SK-N-SH (cell line): ENCODE results near the gene TGFBR3.

Source experiments
- CTCF ChIP-seq: fragments of 200-600 bp; sonication (generic); IDR thresholded peaks from 2 replicates; pipeline ENCODE4 v1.6.1; 2017; ENCODE audit warnings: antibody characterized with exemption, mild to moderate bottlenecking, moderate library complexity
- EP300 ChIP-seq, 2 experiments: IDR thresholded peaks; 2 replicates each; pipeline versions ENCODE4 v1.4.0 to v1.6.1; 2012; ENCODE audit warnings: borderline replicate concordance in 1 of 2, low read depth in 1 of 2, low read length in 1 of 2
- FOXM1 ChIP-seq: IDR thresholded peaks from 2 replicates; pipeline ENCODE4 v1.4.0; 2012; ENCODE audit warnings: low read depth, mild to moderate bottlenecking
- MAX ChIP-seq: IDR thresholded peaks from 2 replicates; pipeline ENCODE4 v1.4.0; 2012; ENCODE audit warnings: low read depth
- REST ChIP-seq: IDR thresholded peaks from 2 replicates; pipeline ENCODE4 v1.6.1; 2012; ENCODE audit warnings: mild to moderate bottlenecking, low read depth, low read length, moderate library complexity
- SIN3A ChIP-seq: IDR thresholded peaks from 2 replicates; pipeline ENCODE4 v1.6.1; 2012; ENCODE audit warnings: low read depth, mild to moderate bottlenecking, low read length, moderate library complexity, borderline replicate concordance
- TCF12 ChIP-seq: IDR thresholded peaks from 2 replicates; pipeline ENCODE4 v1.4.0; 2012
- USF2 ChIP-seq: fragments of 150-350 bp; IDR thresholded peaks from 2 replicates; pipeline ENCODE4 v1.6.1; 2017; ENCODE audit warnings: antibody characterized with exemption, low read length, low read depth, borderline replicate concordance

- TF ChIP-seq REST: no peak
- TF ChIP-seq CTCF: no peak
- no peak for TF ChIP-seq FOXM1
- no peak for TF ChIP-seq SIN3A
- no peak for TF ChIP-seq USF2
- TF ChIP-seq MAX: no peak
- no peak for TF ChIP-seq EP300 (IDR thresholded peaks at IDR 0.05; ENCODE audit: borderline replicate concordance in 1 of 2, low read depth in 1 of 2, low read length in 1 of 2)
- no peak for TF ChIP-seq TCF12
Observed at GRCh38 chr1:91879733-91880132, 6.2 kb downstream of the TGFBR3 start.
